ENCODE measurements around the gene PLA2G2F.

PLA2G2F gene

GRCh38 chr1:20141466-20141865 is 2.3 kb downstream of the PLA2G2F start:
- no peak for TF ChIP-seq CTCF (IDR thresholded peaks at IDR 0.05; ENCODE audit: insufficient read depth, low read depth, low read length, missing control alignments)
- no peak overlapping the region for H3K4me3 ChIP-seq (ENCODE audit: low read length)
- no peak for DNase-seq (ENCODE audit: low read depth)

GRCh38 chr1:20142001-20142710 is 3.0 kb downstream of the PLA2G2F start:
- no peak for TF ChIP-seq CTCF (IDR thresholded peaks at IDR 0.05; ENCODE audit: insufficient read depth, low read depth, low read length, missing control alignments)
- DNase-seq (ENCODE audit: low read depth) = no peak
- H3K4me3 ChIP-seq (ENCODE audit: low read length) = no peak overlapping the region

- no peak for DNase-seq (ENCODE audit: low read depth)
- H3K4me3 ChIP-seq (ENCODE audit: low read length) = no peak overlapping the region
- no peak for TF ChIP-seq CTCF (IDR thresholded peaks at IDR 0.05; ENCODE audit: insufficient read depth, low read depth, low read length, missing control alignments)
Observed at GRCh38 chr1:20143318-20143717, 4.2 kb downstream of the PLA2G2F start.

- no peak for DNase-seq (ENCODE audit: low read depth)
Observed at GRCh38 chr1:20143734-20144565, 4.8 kb downstream of the PLA2G2F start.

DNA sequence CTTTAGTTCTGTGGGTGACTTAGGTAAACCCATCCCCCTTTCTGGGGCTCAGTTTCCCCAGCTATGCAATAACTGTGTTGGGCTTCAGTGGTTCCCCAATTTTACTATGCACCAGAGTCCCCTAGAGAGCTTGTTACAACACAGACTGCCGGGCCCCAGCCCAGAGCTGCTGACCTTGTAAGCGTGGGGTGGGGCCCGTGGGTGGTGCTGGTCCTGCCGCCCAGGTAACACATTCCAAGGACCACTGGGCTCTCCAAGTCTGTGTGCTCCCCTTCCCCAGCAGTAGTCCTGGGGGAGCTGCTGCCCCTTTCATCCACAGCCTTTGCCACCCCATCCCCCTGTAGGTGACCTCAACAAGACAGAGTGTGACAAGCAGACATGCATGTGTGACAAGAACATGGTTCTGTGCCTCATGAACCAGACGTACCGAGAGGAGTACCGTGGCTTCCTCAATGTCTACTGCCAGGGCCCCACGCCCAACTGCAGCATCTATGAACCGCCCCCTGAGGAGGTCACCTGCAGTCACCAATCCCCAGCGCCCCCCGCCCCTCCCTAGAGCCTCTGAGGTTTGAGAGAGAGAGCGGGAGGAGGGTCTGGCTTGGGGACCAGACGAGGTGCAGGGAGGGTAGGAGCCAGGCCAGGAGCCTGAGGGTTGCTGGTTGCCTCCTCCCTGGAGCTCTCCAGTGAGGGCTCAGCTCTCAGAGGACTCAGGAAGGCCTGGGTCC is 8.9 kb downstream of the PLA2G2F start:
- DNase-seq (ENCODE audit: low read depth) = no peak
- TF ChIP-seq CTCF (IDR thresholded peaks at IDR 0.05; ENCODE audit: insufficient read depth, low read depth, low read length, missing control alignments) = no peak

More at GRCh38 chr1:20143734-20144565, 4.8 kb downstream of the PLA2G2F start:
- H3K4me3 ChIP-seq (ENCODE audit: low read length) = no peak overlapping the region
- TF ChIP-seq CTCF (IDR thresholded peaks at IDR 0.05; ENCODE audit: insufficient read depth, low read depth, low read length, missing control alignments) = no peak

DNA sequence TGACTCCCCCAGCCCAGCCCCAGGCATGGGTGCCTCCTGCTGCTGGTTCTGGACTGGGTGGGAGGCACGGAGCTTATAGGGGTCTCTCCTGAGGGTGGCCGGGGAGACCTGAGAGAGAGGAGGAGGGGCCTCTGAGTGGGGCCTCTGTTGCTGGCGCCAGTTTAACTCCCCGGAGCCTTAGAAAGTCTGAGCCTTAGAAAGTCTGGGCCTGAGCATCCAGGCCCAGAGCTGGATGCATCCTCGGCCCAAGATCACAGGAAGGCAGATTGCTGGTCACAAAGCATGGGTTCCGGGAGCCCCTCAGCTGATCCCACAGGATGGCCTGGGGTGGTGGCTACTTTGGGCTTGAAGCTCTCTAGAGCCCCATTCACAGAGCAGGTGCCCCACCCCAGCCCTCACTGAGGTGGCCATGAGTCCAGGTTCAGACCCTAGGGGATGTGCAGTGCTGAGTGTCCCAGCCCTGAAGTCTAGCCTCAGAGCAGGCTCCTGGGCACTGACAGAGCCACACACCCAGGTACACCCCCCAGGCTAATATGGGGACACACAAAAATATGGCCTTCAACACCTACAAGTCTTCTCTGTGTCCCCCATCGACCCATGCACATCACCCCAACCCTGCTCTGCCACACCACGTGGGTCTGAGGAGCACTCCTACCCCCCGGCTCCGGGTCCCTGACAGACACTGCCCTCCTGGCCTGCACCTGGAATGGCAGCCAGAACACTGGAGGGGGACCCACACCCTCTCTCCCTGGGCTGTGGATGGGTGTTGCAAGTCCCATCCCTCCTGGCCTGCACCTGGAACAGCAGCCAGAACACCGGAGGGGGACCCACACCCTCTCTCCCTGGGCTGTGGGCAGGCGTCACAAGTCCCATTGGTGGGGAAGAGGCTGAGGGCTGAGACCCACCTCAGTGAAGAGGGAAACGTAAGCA is 9.7 kb downstream of the PLA2G2F start:
- DNase-seq (ENCODE audit: low read depth) = no peak
- no peak overlapping the region for H3K4me3 ChIP-seq (ENCODE audit: low read length)
- TF ChIP-seq CTCF (IDR thresholded peaks at IDR 0.05; ENCODE audit: insufficient read depth, low read depth, low read length, missing control alignments) = no peak

More for the DNA sequence above, 8.9 kb downstream of the PLA2G2F start:
- H3K4me3 ChIP-seq (ENCODE audit: low read length) = no peak overlapping the region

All from epithelial cell of esophagus (primary cell).